ENCODE data around the gene SACM1L. TPM values are rescaled to one million over a fixed set of nuclear protein-coding genes. Genes with fewer than 3 reads are reported as not detected.

SACM1L gene
- total RNA-seq, 1 donor from 2014 or later: 34.5 TPM

DNA sequence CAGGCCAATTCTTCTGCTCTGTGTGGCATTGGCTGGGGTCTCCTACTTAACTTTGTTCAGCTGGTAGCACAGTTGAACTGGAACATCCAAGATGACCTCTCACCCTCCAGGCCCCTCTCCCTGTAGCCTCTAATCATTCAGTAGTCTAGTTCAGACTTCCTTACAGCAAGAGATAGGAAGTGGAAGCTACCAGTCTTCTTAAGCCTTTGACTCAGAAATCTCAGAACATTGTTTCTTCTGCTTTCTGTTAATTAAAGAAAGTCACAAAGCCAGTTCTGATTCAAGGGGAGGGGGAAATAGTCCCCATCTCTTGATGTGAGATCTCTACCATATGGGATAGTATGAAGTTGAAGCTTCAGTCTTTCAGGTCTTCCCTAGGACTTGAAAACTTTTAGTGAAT, 18.8 kb upstream of the SACM1L start:
- Mint-ChIP-seq H3K4me3 (ENCODE audit: unreplicated experiment) (no peak overlapping the region), H3K9me3 (ENCODE audit: low read depth) (no peaks in the 10 kb centered on the region), H3K4me1 (ENCODE audit: low read depth) (peaks cover 39% of the 10 kb centered on the region), H3K27me3 (ENCODE audit: low read depth) (no peaks in the 10 kb centered on the region), H3K36me3 (ENCODE audit: low read depth) (peaks cover 17% of the 10 kb centered on the region), H3K27ac (ENCODE audit: unreplicated experiment) (no peak overlapping the region)
- no peak for DNase-seq (ENCODE audit: low spot score)
- TF ChIP-seq, protein P1, sequence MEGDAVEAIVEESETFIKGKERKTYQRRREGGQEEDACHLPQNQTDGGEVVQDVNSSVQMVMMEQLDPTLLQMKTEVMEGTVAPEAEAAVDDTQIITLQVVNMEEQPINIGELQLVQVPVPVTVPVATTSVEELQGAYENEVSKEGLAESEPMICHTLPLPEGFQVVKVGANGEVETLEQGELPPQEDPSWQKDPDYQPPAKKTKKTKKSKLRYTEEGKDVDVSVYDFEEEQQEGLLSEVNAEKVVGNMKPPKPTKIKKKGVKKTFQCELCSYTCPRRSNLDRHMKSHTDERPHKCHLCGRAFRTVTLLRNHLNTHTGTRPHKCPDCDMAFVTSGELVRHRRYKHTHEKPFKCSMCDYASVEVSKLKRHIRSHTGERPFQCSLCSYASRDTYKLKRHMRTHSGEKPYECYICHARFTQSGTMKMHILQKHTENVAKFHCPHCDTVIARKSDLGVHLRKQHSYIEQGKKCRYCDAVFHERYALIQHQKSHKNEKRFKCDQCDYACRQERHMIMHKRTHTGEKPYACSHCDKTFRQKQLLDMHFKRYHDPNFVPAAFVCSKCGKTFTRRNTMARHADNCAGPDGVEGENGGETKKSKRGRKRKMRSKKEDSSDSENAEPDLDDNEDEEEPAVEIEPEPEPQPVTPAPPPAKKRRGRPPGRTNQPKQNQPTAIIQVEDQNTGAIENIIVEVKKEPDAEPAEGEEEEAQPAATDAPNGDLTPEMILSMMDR (IDR thresholded peaks at IDR 0.05): no peak

DNA sequence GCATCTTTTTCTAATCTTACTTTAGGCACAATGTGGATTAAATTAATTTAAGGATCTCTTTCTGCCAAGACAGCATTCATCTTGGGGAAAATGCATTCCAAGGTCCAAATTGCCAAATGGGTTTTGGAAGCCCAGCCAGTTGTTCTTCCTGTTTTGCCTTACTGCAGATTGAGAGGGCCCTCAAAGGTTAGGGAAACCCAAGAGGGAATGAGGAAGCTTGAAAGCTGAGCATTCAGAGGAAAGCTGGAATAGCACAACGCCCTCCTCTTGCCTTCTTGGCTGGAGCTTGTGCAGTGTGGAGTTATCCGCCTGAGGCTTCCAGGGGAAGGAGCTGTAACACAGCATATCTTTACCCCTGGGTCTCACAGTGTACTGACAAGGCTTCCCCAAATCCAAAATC, 18.2 kb upstream of the SACM1L start:
- H3K36me3 Mint-ChIP-seq (ENCODE audit: low read depth): peaks cover 17% of the 10 kb centered on the region

DNA sequence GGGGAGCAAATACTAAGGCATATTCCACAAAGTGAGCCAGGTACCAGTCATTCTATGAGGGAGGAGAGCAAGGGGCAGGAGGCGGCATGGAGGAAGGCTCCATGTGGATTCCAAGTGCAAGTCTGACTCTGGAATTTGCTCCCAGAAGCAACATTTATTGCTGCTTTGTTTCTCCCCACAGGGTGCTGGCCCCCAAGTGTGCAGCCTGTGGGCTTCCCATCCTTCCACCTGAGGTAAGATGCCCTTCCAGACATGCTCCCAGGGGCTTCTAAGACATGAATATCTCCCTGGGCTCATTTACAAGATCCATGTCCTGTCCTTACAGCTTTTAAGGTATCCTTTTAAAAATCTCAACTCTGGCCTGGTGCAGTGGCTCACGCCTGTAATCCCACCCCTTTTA, 15.9 kb upstream of the SACM1L start:
- no peaks in the 10 kb centered on the region for H3K9me3 Mint-ChIP-seq (ENCODE audit: low read depth)

More for the DNA sequence above, 18.2 kb upstream of the SACM1L start:
- H3K4me1 Mint-ChIP-seq (ENCODE audit: low read depth): peaks cover 37% of the 10 kb centered on the region
- TF ChIP-seq, protein P1 (IDR thresholded peaks at IDR 0.05): no peak
- H3K27ac Mint-ChIP-seq (ENCODE audit: unreplicated experiment): no peak overlapping the region
- no peak overlapping the region for H3K4me3 Mint-ChIP-seq (ENCODE audit: unreplicated experiment)
- no peaks in the 10 kb centered on the region for H3K27me3 Mint-ChIP-seq (ENCODE audit: low read depth)
- DNase-seq (ENCODE audit: low spot score): no peak
- H3K9me3 Mint-ChIP-seq (ENCODE audit: low read depth): no peaks in the 10 kb centered on the region

DNA sequence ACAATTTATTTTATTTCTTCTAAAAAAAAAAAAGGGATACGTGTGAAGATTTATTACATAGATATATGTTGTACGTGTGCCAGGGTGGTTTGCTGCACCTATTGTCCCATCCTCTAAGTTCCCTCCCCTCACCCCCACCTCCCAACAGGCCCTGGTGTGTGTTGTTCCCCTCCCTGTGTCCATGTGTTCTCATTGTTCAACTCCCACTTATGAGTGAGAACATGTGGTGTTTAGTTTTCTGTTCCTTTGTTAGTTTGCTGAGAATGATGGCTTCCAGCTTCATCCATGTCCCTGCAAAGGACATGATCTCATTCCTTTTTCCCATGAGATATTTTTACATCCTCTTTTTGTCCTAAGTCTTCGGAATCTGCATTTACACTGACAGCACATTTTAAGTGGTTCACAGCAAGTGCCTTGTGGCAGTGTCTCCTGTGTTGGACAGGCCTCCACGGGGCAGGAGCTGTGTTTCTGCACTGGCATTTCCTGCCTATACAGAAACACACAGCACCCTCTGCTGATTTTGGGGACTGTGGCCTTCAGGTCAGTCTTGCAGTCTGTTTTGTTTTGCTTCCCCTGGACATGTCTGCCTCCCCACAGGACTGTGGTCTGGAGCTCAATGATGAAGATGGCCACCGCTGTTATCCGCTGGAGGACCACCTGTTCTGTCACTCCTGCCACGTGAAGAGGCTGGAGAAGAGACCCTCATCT, 12.7 kb upstream of the SACM1L start:
- Mint-ChIP-seq H3K36me3 (ENCODE audit: low read depth) (peaks cover 24% of the 10 kb centered on the region), H3K4me1 (ENCODE audit: low read depth) (peaks cover 23% of the 10 kb centered on the region), H3K4me3 (ENCODE audit: unreplicated experiment) (peak overlapping the region; percentile 1), H3K27ac (ENCODE audit: unreplicated experiment) (peak overlapping the region; percentile 89), H3K9me3 (ENCODE audit: low read depth) (no peaks in the 10 kb centered on the region), H3K27me3 (ENCODE audit: low read depth) (no peaks in the 10 kb centered on the region)
- no peak for DNase-seq (ENCODE audit: low spot score)
- TF ChIP-seq, protein P1 (IDR thresholded peaks at IDR 0.05): peak; percentile 29

More for the DNA sequence above, 15.9 kb upstream of the SACM1L start:
- no peaks in the 10 kb centered on the region for H3K27me3 Mint-ChIP-seq (ENCODE audit: low read depth)
- H3K36me3 Mint-ChIP-seq (ENCODE audit: low read depth): peaks cover 21% of the 10 kb centered on the region
- no peak overlapping the region for H3K4me3 Mint-ChIP-seq (ENCODE audit: unreplicated experiment)
- no peak overlapping the region for H3K27ac Mint-ChIP-seq (ENCODE audit: unreplicated experiment)
- no peak for DNase-seq (ENCODE audit: low spot score)
- H3K4me1 Mint-ChIP-seq (ENCODE audit: low read depth): peaks cover 32% of the 10 kb centered on the region
- TF ChIP-seq, protein P1 (IDR thresholded peaks at IDR 0.05): no peak

DNA sequence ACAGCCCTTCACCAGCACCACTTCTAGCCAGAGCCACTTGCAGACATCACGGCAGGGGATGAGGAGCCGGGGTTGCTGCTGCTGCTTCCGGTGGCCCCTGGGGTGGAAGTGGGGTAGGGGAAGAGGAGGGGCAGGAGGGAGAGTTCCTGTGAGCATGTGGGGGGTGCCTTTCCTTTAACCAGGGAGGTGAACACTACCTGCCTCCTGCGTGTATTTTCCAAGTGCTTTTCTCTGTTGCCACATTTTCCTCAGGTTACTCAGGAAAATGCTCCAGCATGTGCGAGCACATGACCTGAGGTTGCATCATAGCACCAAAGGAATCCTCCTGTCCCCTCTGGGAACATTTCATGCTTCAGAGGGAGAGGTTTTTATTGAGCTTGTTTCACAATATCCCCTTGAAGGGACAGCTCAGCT, 12.2 kb upstream of the SACM1L start:
- peak overlapping the region; percentile 1 for H3K4me3 Mint-ChIP-seq (ENCODE audit: unreplicated experiment)
- peak overlapping the region; percentile 89 for H3K27ac Mint-ChIP-seq (ENCODE audit: unreplicated experiment)
- H3K9me3 Mint-ChIP-seq (ENCODE audit: low read depth): no peaks in the 10 kb centered on the region
- no peak for DNase-seq (ENCODE audit: low spot score)
- TF ChIP-seq, protein P1 (IDR thresholded peaks at IDR 0.05): no peak
- peaks cover 23% of the 10 kb centered on the region for H3K4me1 Mint-ChIP-seq (ENCODE audit: low read depth)
- no peaks in the 10 kb centered on the region for H3K27me3 Mint-ChIP-seq (ENCODE audit: low read depth)
- H3K36me3 Mint-ChIP-seq (ENCODE audit: low read depth): peaks cover 24% of the 10 kb centered on the region

Measured in chondrocyte (in vitro differentiated cells).